Fibroblast of villous mesenchyme (primary cell): ENCODE data around the gene FHAD1. TPM values are rescaled to one million over a fixed set of nuclear protein-coding genes. Genes with fewer than 3 reads are reported as not detected.

ENCODE experiments used
- DNase-seq: peaks from one replicate; pipeline ENCODE4 v3.0.0-alpha.2; 2010; ENCODE audit warnings: low read depth
- H3K4me3 ChIP-seq: 2 replicates; pipeline ENCODE4 v1.5.1; 2011; ENCODE audit warnings: low read depth, mild to moderate bottlenecking, low read length
- total RNA-seq: library from RNA; depleted of rRNA; stranded (reverse); fragments of >200 nt; gene quantifications from 2 replicates; pipeline ENCODE4 v1.2.3, GENCODE V29; 2012
- TF ChIP-seq, protein P1 (sequence below): IDR thresholded peaks from 2 replicates; pipeline ENCODE4 v1.5.1; 2012; ENCODE audit warnings: low read depth, mild to moderate bottlenecking, low read length; ENCODE audit not compliant: insufficient read depth

Gene FHAD1
- total RNA-seq, 1 donor: under 0.01 TPM

GRCh38 chr1:15422871-15423270 lies 175.8 kb downstream of the FHAD1 start:
- TF ChIP-seq, protein P1, sequence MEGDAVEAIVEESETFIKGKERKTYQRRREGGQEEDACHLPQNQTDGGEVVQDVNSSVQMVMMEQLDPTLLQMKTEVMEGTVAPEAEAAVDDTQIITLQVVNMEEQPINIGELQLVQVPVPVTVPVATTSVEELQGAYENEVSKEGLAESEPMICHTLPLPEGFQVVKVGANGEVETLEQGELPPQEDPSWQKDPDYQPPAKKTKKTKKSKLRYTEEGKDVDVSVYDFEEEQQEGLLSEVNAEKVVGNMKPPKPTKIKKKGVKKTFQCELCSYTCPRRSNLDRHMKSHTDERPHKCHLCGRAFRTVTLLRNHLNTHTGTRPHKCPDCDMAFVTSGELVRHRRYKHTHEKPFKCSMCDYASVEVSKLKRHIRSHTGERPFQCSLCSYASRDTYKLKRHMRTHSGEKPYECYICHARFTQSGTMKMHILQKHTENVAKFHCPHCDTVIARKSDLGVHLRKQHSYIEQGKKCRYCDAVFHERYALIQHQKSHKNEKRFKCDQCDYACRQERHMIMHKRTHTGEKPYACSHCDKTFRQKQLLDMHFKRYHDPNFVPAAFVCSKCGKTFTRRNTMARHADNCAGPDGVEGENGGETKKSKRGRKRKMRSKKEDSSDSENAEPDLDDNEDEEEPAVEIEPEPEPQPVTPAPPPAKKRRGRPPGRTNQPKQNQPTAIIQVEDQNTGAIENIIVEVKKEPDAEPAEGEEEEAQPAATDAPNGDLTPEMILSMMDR: no peak
- no peak overlapping the region for H3K4me3 ChIP-seq
- DNase-seq: no peak

DNA sequence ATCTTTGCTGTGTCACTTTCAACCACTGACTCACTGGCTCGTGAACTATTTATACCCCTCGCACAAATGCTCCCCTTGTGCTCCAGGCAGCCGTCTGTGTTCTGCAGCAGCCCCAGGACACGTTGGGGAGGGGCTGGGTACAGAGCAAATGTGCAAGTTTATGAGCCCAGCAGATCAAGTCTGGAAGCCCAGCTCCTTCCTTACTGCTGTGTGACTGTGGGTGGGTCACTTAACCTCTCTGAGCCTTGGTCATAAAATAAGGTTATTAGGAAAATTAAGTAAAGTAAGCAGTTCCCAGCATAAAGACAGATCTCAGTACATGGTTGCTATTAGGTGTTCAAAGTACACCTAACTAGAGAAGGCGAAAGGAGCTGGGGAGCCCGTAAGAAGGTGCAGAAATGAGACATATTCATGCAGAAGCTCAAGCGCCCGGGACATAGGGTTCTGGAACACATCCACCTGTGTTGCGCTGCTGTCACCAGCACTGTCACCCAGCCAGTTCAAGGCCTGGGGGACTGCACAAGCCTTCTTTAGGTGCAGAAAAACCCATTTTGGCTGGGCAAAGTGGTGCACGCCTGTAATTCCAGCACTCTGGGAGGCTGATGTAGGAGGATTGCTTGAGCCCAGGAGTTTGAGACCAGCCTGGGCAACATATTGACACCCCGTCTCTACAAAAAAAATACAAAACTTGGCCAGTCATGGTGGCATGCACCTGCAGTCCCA lies 176.5 kb downstream of the FHAD1 start:
- H3K4me3 ChIP-seq: no peak overlapping the region
- no peak for DNase-seq
- TF ChIP-seq, protein P1: no peak

DNA sequence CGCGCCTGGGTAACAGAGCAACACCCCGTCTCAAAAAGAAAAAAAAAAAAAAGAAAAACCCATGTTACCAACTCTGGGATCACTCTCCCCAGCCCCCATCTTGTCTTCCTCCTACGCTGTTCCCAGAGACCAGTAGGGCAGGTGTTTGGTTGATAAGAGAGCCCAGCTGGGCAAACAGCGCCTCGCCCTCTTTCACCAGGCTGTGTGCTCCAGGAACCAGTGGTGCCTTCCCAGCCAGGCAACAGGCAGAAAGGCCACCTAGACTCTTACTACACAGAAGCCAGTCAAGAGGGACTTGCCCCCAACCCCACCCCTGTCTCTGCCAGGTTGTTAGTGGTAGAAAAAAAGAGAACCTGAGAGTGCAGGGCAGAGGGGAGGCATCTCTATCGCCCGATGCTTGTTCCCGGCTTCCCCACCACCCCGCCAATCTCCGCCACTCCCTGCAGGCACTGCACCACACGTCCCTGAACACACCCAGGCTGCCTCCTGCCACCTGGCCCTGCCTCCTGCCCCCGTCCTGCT lies 177.2 kb downstream of the FHAD1 start:
- TF ChIP-seq, protein P1: no peak
- DNase-seq: no peak
- no peak overlapping the region for H3K4me3 ChIP-seq

DNA sequence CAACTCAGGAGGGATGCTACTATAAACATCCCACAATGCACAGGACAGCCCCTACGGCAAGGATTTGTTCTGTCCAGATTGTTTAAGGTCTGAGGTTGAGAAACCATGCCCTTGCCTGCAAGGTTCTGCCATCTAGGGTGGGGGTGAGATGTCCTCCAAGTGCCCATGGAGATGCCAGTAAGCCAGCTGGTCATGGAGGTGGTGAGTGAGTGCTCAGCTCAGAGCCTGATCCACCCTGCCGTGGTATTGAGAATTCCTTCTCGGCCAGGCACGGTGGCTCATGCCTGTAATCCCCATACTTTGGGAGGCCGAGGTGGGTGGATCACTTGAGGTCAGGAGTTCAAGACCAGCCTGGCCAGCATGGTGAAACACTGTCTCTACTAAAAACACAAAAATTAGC lies 178.0 kb downstream of the FHAD1 start:
- TF ChIP-seq, protein P1: no peak
- DNase-seq: no peak
- H3K4me3 ChIP-seq: no peak overlapping the region

DNA sequence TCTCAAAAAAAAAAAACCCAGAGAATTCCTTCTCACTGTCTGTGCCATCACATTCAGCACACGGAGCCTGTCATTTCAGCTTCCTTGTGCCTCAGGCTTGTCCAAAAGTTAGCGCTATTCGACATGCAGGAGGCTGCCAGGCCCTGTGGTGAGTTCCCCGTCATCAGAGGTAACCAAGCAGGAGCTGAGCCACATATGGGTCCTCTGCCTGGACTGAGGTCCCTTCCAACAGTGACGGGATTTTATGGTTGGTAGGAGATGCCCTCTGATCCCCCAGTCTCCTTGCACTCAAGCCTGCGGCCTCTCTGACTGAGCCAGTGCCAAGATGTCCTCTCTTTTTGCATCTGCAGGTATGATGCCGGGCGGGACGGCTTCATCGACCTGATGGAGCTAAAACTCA lies 178.5 kb downstream of the FHAD1 start:
- H3K4me3 ChIP-seq: no peak overlapping the region
- TF ChIP-seq, protein P1: no peak
- no peak for DNase-seq

DNA sequence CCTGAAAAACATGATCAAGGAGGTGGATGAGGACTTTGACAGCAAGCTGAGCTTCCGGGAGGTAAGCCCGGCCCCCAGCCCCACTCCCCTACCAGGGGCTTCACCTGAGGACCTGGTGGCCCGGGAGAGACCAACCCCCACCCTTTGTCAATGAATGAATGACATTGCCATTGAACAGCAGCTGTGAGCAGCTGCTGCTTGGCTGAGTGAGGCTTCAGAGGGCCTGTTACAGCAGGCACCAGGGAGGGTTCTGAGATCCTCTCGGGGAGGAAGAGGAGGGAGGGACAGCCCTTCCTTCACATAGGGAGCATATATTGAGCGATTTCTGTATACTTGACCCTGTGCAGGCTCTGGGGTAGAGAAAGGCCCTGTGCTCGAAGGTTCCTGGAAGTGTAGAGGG lies 178.9 kb downstream of the FHAD1 start:
- TF ChIP-seq, protein P1: no peak
- DNase-seq: no peak
- no peak overlapping the region for H3K4me3 ChIP-seq
